ENCODE data around the gene HMCN2.
"Not testable (repeated sequence)": the region's sequence is repeated elsewhere in the genome, so short reads cannot be mapped to it uniquely, and the experiment has no call there.

HMCN2 gene

DNA sequence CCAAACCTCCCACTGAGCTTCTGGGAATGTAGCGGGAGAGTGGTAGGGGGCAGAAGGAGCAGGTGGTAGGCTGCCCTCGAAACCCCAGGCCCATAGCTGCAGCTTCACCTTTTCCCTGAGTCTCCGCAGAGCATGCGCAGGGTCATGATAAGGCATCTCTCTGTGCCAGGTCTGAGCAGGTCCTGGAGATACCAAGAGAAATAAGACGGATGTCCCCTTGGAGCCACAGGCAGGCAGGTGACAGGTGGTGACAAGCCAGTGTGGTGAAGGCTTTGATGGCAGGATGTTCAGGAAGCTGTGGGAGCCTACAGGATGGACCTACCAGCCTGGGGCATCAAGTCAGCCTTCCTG, 68.1 kb downstream of the HMCN2 start:
- no peaks in the 10 kb centered on the region for H3K27me3 ChIP-seq (ENCODE audit: control insufficient read depth, insufficient read depth, low read length)
- H3K36me3 ChIP-seq (ENCODE audit: control insufficient read depth, insufficient read depth, low read length): no peaks in the 10 kb centered on the region
- no peak overlapping the region for H3K4me3 ChIP-seq (ENCODE audit: low read depth, low read length)
- H3K9me3 ChIP-seq (ENCODE audit: control insufficient read depth, insufficient read depth, low read depth, low read length): no peaks in the 10 kb centered on the region
- H3K4me1 ChIP-seq (ENCODE audit: control insufficient read depth, insufficient read depth, low read length): peaks cover 5% of the 10 kb centered on the region; the same call in 1 of the 2 replicates
- no peak overlapping the region for H3K27ac ChIP-seq (ENCODE audit: low read depth, low read length)
- no peak overlapping the region for H3K9ac ChIP-seq (ENCODE audit: low read length)

- H3K27me3 ChIP-seq (ENCODE audit: control insufficient read depth, insufficient read depth, low read length): no peaks in the 10 kb centered on the region
- no peaks in the 10 kb centered on the region for H3K9me3 ChIP-seq (ENCODE audit: control insufficient read depth, insufficient read depth, low read depth, low read length)
- peaks cover 4% of the 10 kb centered on the region; the same call in 1 of the 2 replicates for H3K4me1 ChIP-seq (ENCODE audit: control insufficient read depth, insufficient read depth, low read length)
- H3K4me3 ChIP-seq (ENCODE audit: low read depth, low read length): no peak overlapping the region
- no peaks in the 10 kb centered on the region for H3K36me3 ChIP-seq (ENCODE audit: control insufficient read depth, insufficient read depth, low read length)
- H3K9ac ChIP-seq (ENCODE audit: low read length): no peak overlapping the region
- no peak overlapping the region for H3K27ac ChIP-seq (ENCODE audit: low read depth, low read length)
Observed at GRCh38 chr9:130334915-130335314, 69.4 kb downstream of the HMCN2 start.

DNA sequence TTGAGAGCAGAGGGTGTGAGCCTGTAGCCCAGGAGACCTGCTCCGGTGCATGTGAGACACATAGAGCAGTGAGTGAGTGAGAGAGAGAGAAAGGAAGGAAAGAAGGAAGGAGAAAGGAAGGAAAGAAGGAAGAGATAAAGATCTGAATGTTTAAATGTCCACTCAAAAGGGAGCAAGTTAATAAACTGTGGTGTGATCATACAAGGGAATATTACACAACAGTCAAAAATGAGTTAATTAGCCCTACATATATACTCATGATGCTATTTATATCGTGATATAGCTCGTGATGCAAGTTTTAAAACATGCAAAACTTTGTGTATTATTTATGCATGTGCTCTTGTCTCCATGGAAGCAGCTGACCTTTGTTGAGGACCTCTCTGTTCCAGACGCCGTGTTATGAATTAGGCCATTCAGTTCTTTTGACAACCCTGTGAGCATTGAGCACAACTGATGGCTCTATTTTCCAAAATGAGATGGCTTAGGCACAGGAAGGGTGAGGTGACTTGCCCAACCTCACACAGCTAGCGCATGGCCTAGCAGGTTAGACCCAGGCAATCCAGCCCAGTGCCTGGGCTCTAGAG, 70.6 kb downstream of the HMCN2 start:
- no peak overlapping the region for H3K9ac ChIP-seq (ENCODE audit: low read length)
- H3K4me3 ChIP-seq (ENCODE audit: low read depth, low read length): no peak overlapping the region
- no peak overlapping the region for H3K27ac ChIP-seq (ENCODE audit: low read depth, low read length)
- H3K27me3 ChIP-seq (ENCODE audit: control insufficient read depth, insufficient read depth, low read length): no peaks in the 10 kb centered on the region
- no peaks in the 10 kb centered on the region for H3K9me3 ChIP-seq (ENCODE audit: control insufficient read depth, insufficient read depth, low read depth, low read length)
- H3K36me3 ChIP-seq (ENCODE audit: control insufficient read depth, insufficient read depth, low read length): no peaks in the 10 kb centered on the region
- peaks cover 4% of the 10 kb centered on the region; the same call in 1 of the 2 replicates for H3K4me1 ChIP-seq (ENCODE audit: control insufficient read depth, insufficient read depth, low read length)

DNA sequence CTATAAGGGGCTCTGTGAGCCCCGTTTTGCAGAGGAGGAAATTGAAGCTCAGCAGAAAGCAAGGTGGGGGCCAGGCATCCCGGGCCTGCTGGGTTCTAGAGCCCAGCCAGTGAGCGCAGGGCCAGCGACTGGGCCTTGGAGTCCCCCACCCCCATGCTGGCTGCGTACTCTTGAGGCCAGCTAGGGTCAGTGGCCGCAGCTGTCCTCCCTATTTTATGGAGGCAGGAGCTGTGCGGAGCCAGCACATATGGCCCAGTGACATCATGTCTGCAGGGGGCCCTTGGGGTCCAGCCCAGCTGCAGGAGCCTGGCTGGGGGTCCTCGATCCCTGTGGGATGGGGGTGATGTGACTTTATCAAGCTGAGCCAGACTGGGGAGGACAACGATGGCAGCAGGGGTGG, 71.3 kb downstream of the HMCN2 start:
- Histone ChIP-seq H3K36me3 (ENCODE audit: control insufficient read depth, insufficient read depth, low read length) (no peaks in the 10 kb centered on the region), H3K27me3 (ENCODE audit: control insufficient read depth, insufficient read depth, low read length) (no peaks in the 10 kb centered on the region), H3K4me3 (ENCODE audit: low read depth, low read length) (no peak overlapping the region), H3K27ac (ENCODE audit: low read depth, low read length) (no peak overlapping the region), H3K4me1 (ENCODE audit: control insufficient read depth, insufficient read depth, low read length) (peaks cover 4% of the 10 kb centered on the region; the same call in 1 of the 2 replicates), H3K9me3 (ENCODE audit: control insufficient read depth, insufficient read depth, low read depth, low read length) (no peaks in the 10 kb centered on the region), H3K9ac (ENCODE audit: low read length) (no peak overlapping the region)

- Histone ChIP-seq H3K4me3 (ENCODE audit: low read depth, low read length) (no peak overlapping the region), H3K9ac (ENCODE audit: low read length) (no peak overlapping the region), H3K9me3 (ENCODE audit: control insufficient read depth, insufficient read depth, low read depth, low read length) (no peaks in the 10 kb centered on the region), H3K36me3 (ENCODE audit: control insufficient read depth, insufficient read depth, low read length) (no peaks in the 10 kb centered on the region), H3K27ac (ENCODE audit: low read depth, low read length) (no peak overlapping the region), H3K4me1 (ENCODE audit: control insufficient read depth, insufficient read depth, low read length) (peaks cover 4% of the 10 kb centered on the region; the same call in 1 of the 2 replicates), H3K27me3 (ENCODE audit: control insufficient read depth, insufficient read depth, low read length) (no peaks in the 10 kb centered on the region)
Observed at GRCh38 chr9:130337318-130337717, 71.8 kb downstream of the HMCN2 start.

DNA sequence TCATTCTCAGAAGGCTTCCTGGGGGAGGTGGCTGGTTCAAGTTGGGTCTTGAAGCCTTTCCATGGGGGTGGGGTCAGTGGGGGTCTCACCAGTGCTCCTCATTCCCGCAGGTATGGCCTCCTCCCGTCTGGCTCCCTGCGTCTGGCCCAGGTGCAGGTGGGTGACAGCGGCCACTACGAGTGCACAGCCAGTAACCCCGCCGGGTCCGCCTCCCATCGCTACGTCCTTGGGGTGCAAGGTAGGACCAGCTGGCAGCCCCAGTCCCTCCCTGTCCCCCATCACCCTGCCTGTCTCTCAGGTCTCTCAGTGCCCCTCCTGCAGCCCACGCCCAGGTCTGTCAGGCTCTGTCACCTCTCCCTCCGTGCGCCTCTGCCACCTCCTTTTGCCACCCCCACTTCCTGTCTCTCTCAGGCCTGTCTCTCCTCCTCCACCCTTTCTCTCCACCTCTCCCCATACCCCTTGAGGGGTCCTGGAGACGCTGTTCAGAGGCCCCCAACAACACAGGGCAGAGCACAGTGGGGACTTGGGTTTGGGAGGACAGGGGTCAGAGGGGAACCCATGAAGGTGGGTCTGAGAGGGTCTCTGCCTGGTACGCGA, 72.3 kb downstream of the HMCN2 start:
- Histone ChIP-seq H3K36me3 (ENCODE audit: control insufficient read depth, insufficient read depth, low read length) (no peaks in the 10 kb centered on the region), H3K4me1 (ENCODE audit: control insufficient read depth, insufficient read depth, low read length) (peaks cover 4% of the 10 kb centered on the region; the same call in 1 of the 2 replicates), H3K4me3 (ENCODE audit: low read depth, low read length) (no peak overlapping the region), H3K27ac (ENCODE audit: low read depth, low read length) (no peak overlapping the region), H3K9ac (ENCODE audit: low read length) (no peak overlapping the region), H3K27me3 (ENCODE audit: control insufficient read depth, insufficient read depth, low read length) (no peaks in the 10 kb centered on the region), H3K9me3 (ENCODE audit: control insufficient read depth, insufficient read depth, low read depth, low read length) (no peaks in the 10 kb centered on the region)

- H3K36me3 ChIP-seq (ENCODE audit: control insufficient read depth, insufficient read depth, low read length); H3K4me1 ChIP-seq (ENCODE audit: control insufficient read depth, insufficient read depth, low read length); H3K9me3 ChIP-seq (ENCODE audit: control insufficient read depth, insufficient read depth, low read depth, low read length); H3K27me3 ChIP-seq (ENCODE audit: control insufficient read depth, insufficient read depth, low read length); H3K27ac ChIP-seq (ENCODE audit: low read depth, low read length); H3K4me3 ChIP-seq (ENCODE audit: low read depth, low read length); H3K9ac ChIP-seq (ENCODE audit: low read length): not testable (repeated sequence)
Observed at GRCh38 chr9:130338891-130339290, 73.3 kb downstream of the HMCN2 start.

DNA sequence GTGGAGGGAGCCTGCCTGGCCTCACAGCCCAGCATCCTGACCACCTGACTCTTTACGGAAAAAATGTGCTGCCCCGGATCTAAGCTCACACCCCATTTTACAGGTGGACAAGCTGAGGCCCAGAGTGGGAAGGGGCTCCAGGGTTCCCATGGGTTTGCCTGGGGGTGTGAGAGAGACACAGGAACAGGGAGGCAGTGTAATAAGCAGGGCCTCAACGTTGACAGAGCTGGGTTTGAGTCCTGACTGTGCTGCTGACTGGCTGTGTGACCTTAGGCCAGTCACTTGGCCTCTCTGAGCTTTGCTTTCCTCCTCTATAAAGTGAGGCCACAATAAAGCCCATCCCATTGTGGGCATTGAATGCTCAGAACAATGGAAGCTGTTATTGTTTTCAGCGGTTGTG, 73.7 kb downstream of the HMCN2 start:
- H3K9ac ChIP-seq (ENCODE audit: low read length): no peak overlapping the region
- H3K4me1 ChIP-seq (ENCODE audit: control insufficient read depth, insufficient read depth, low read length): no peaks in the 10 kb centered on the region
- no peaks in the 10 kb centered on the region for H3K9me3 ChIP-seq (ENCODE audit: control insufficient read depth, insufficient read depth, low read depth, low read length)
- H3K36me3 ChIP-seq (ENCODE audit: control insufficient read depth, insufficient read depth, low read length): no peaks in the 10 kb centered on the region
- H3K27me3 ChIP-seq (ENCODE audit: control insufficient read depth, insufficient read depth, low read length): no peaks in the 10 kb centered on the region
- H3K27ac ChIP-seq (ENCODE audit: low read depth, low read length): no peak overlapping the region
- H3K4me3 ChIP-seq (ENCODE audit: low read depth, low read length): no peak overlapping the region

DNA sequence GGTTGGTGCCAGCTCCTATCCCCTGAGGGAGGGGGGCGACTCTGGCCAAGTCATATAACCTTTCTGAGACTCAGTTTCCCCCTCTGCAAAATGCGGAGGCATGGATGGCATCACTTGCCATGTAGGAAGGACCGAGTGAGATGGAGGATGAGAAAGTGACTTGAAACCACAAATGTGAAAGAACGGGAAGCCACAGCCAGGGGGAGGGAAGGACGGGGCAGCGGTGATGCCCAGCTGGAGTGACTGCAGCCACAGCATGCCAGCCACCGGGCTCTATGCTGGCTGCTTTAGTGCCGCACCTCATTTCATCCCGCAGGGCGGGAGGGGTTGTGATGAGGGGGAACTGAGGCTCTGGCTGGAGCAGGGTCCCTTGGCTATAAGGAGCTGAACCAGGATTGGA, 74.5 kb downstream of the HMCN2 start:
- Histone ChIP-seq H3K4me1 (ENCODE audit: control insufficient read depth, insufficient read depth, low read length) (no peaks in the 10 kb centered on the region), H3K9ac (ENCODE audit: low read length) (no peak overlapping the region), H3K36me3 (ENCODE audit: control insufficient read depth, insufficient read depth, low read length) (no peaks in the 10 kb centered on the region), H3K27ac (ENCODE audit: low read depth, low read length) (no peak overlapping the region), H3K9me3 (ENCODE audit: control insufficient read depth, insufficient read depth, low read depth, low read length) (no peaks in the 10 kb centered on the region), H3K4me3 (ENCODE audit: low read depth, low read length) (no peak overlapping the region), H3K27me3 (ENCODE audit: control insufficient read depth, insufficient read depth, low read length) (no peaks in the 10 kb centered on the region)

- not testable (repeated sequence) for H3K4me1 ChIP-seq (ENCODE audit: control insufficient read depth, insufficient read depth, low read length); H3K9ac ChIP-seq (ENCODE audit: low read length); H3K9me3 ChIP-seq (ENCODE audit: control insufficient read depth, insufficient read depth, low read depth, low read length); H3K27me3 ChIP-seq (ENCODE audit: control insufficient read depth, insufficient read depth, low read length); H3K36me3 ChIP-seq (ENCODE audit: control insufficient read depth, insufficient read depth, low read length); H3K27ac ChIP-seq (ENCODE audit: low read depth, low read length); H3K4me3 ChIP-seq (ENCODE audit: low read depth, low read length)
Observed at GRCh38 chr9:130340557-130340956, 75.0 kb downstream of the HMCN2 start.

GRCh38 chr9:130341128-130341527, 75.6 kb downstream of the HMCN2 start:
- no peak overlapping the region for H3K9ac ChIP-seq (ENCODE audit: low read length)

More at GRCh38 chr9:130341128-130341527, 75.6 kb downstream of the HMCN2 start:
- Histone ChIP-seq H3K4me1 (ENCODE audit: control insufficient read depth, insufficient read depth, low read length) (peaks cover 6% of the 10 kb centered on the region), H3K36me3 (ENCODE audit: control insufficient read depth, insufficient read depth, low read length) (no peaks in the 10 kb centered on the region), H3K27me3 (ENCODE audit: control insufficient read depth, insufficient read depth, low read length) (no peaks in the 10 kb centered on the region), H3K4me3 (ENCODE audit: low read depth, low read length) (no peak overlapping the region), H3K9me3 (ENCODE audit: control insufficient read depth, insufficient read depth, low read depth, low read length) (no peaks in the 10 kb centered on the region), H3K27ac (ENCODE audit: low read depth, low read length) (no peak overlapping the region)

Measured in HUES6 (cell line).